ENCODE measurements around the gene SERBP1.

Gene SERBP1

GRCh38 chr1:67368046-67368514, 62.1 kb downstream of the SERBP1 start:
- TF ChIP-seq CTCF (IDR thresholded peaks at IDR 0.05; ENCODE audit: control extremely low read depth, extremely low read depth, low read depth, missing control alignments), result no peak
- CTCF ChIA-PET, result interaction anchor here (1.0 to 3.0 kb wide), 4 partner anchors 11 to 372 kb away, joined by 3 to 14 read pairs (median 4); no protein-coding TSS in a partner anchor
- POLR2A ChIA-PET, result interaction anchor here (0.5 kb wide), 1 partner anchor 30 kb away, joined by 3 read pairs; no protein-coding TSS in a partner anchor
- DNase-seq (ENCODE audit: extremely low spot score), result no peak

DNA sequence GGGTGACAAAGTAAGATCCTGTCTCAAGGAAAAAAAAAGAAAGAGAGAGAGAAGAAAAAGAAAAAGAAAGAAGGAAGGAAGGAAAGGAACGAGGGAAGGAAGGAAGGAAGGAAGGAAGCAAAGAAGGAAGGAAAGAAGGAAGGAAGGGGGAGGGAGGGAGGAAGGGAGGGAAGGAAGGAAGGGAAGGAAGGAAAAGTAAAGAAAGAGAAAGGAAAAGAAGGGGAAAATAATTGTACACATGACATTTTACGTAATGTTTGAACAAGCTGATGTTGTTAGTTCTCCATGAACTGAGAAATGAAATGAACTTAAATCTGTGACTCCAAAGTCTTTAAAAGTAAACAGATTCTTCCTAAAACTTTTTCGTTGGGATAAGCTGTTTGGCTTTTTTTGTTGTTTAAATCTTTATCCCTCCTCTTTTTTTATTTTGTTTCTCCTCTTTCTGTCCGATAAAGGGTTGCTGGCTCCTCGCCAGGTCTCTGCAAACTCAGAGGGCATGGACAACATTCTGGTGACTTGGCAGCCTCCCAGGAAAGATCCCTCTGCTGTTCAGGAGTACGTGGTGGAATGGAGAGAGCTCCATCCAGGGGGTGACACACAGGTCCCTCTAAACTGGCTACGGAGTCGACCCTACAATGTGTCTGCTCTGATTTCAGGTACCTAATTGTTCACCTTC, 62.7 kb downstream of the SERBP1 start:
- ChIA-PET CTCF (interaction anchor here (1.0 to 3.0 kb wide), 3 partner anchors 10 to 372 kb away, joined by 3 to 14 read pairs (median 5); no protein-coding TSS in a partner anchor), POLR2A (no interaction called here)
- no peak for TF ChIP-seq CTCF (IDR thresholded peaks at IDR 0.05; ENCODE audit: control extremely low read depth, extremely low read depth, low read depth, missing control alignments)
- DNase-seq (ENCODE audit: extremely low spot score), result no peak

- ChIA-PET CTCF (no interaction called here), POLR2A (no interaction called here)
- no peak for TF ChIP-seq CTCF (IDR thresholded peaks at IDR 0.05; ENCODE audit: control extremely low read depth, extremely low read depth, low read depth, missing control alignments)
- DNase-seq (ENCODE audit: extremely low spot score), result no peak
These were observed 68.6 kb downstream of the SERBP1 start for GRCh38 chr1:67361641-67362040.

GRCh38 chr1:67359592-67359991, 70.6 kb downstream of the SERBP1 start:
- no peak for DNase-seq (ENCODE audit: extremely low spot score)
- no peak for TF ChIP-seq CTCF (IDR thresholded peaks at IDR 0.05; ENCODE audit: control extremely low read depth, extremely low read depth, low read depth, missing control alignments)
- CTCF ChIA-PET, result interaction anchor here (4.6 kb wide), 1 partner anchor 12 kb away, joined by 31 read pairs; no protein-coding TSS in a partner anchor
- POLR2A ChIA-PET, result no interaction called here

Measured in GM10248 (cell line).